ENCODE data around the gene ALAD. TPM values are rescaled to one million over a fixed set of nuclear protein-coding genes. Genes with fewer than 3 reads are reported as not detected.
A peak's percentile ranks its signal among the peaks of the same experiment; 100 is the strongest.

ALAD gene
- total RNA-seq, 4 donors from 2014 or later = 8.9 to 16.2 (median 12.3) TPM

- TF ChIP-seq POLR2A (IDR thresholded peaks at IDR 0.05) (no peak), CTCF (IDR thresholded peaks at IDR 0.05 in 4 of 5, conservative IDR thresholded peaks at IDR 0.05 in 1 of 5) (no peak)
- Histone ChIP-seq H3K27ac (no peak overlapping the region), H3K27me3 (peaks cover 4 to 6% (median 6%) of the 10 kb centered on the region in 3 donors), H3K9me3 (no peaks in the 10 kb centered on the region), H3K36me3 (no peaks in the 10 kb centered on the region), H3K4me3 (no peak overlapping the region), H3K4me1 (peaks cover 10 to 17% of the 10 kb centered on the region in 2 donors)
- in situ Hi-C loops (cut with MboI; ENCODE audit: low sequenced_read_pairs in 4 of 4) = no loop called here
- ATAC-seq (no peak), DNase-seq (no peak)
- intact Hi-C loops (cut with DNase I; ENCODE audit: low total_unique reads) = loop anchor here (10.0 kb wide), 1 partner anchor 290 kb away; the partner anchor contains the start of gene ZFP37
Observed at GRCh38 chr9:113345190-113345589, 55.9 kb downstream of the ALAD start.

- DNase-seq (peak; percentile 18 to 41), ATAC-seq (peak; percentile 22 to 29)
- TF ChIP-seq CTCF (IDR thresholded peaks at IDR 0.05 in 4 of 5, conservative IDR thresholded peaks at IDR 0.05 in 1 of 5) (no peak), POLR2A (IDR thresholded peaks at IDR 0.05) (no peak)
- Histone ChIP-seq H3K4me1 (peaks cover 9 to 20% of the 10 kb centered on the region in 2 donors), H3K36me3 (no peaks in the 10 kb centered on the region), H3K27ac (peak overlapping the region in 3 of 4 donors; percentile 14 to 56 (median 51)), H3K27me3 (no peaks in the 10 kb centered on the region), H3K4me3 (no peak overlapping the region), H3K9me3 (no peaks in the 10 kb centered on the region)
- intact Hi-C loops (cut with DNase I; ENCODE audit: low total_unique reads) (loop anchor here (5.0 to 10.0 kb wide), 2 partner anchors 59 to 289 kb away; partner anchors contain the start of genes ALAD and ZFP37), in situ Hi-C loops (cut with MboI; ENCODE audit: low sequenced_read_pairs in 4 of 4) (no loop called here)
Observed at GRCh38 chr9:113343732-113344231, 57.3 kb downstream of the ALAD start.

GRCh38 chr9:113341712-113342410, 59.2 kb downstream of the ALAD start:
- Histone ChIP-seq H3K36me3 (no peaks in the 10 kb centered on the region), H3K27ac (no peak overlapping the region), H3K4me3 (no peak overlapping the region), H3K4me1 (peaks cover 9 to 20% of the 10 kb centered on the region in 2 donors), H3K9me3 (no peaks in the 10 kb centered on the region), H3K27me3 (no peaks in the 10 kb centered on the region)
- DNase-seq (no peak), ATAC-seq (no peak)
- intact Hi-C loops (cut with DNase I; ENCODE audit: low total_unique reads) (loop anchor here (5.0 to 10.0 kb wide), 2 partner anchors 60 to 287 kb away; partner anchors contain the start of genes ALAD and ZFP37), in situ Hi-C loops (cut with MboI; ENCODE audit: low sequenced_read_pairs in 4 of 4) (no loop called here)
- TF ChIP-seq CTCF (IDR thresholded peaks at IDR 0.05 in 4 of 5, conservative IDR thresholded peaks at IDR 0.05 in 1 of 5) (no peak), POLR2A (IDR thresholded peaks at IDR 0.05) (no peak)

- Histone ChIP-seq H3K4me1 (peaks cover 9 to 20% of the 10 kb centered on the region in 2 donors), H3K27me3 (no peaks in the 10 kb centered on the region), H3K9me3 (no peaks in the 10 kb centered on the region), H3K36me3 (no peaks in the 10 kb centered on the region), H3K4me3 (peak within 1 kb of the TSS; percentile 67 to 96 (median 87)), H3K27ac (peak within 1 kb of the TSS; percentile 60 to 77 (median 70))
- ATAC-seq (peak; percentile 95 to 97), DNase-seq (peak; percentile 68 to 76)
- peak in 1 of 2 donors; percentile 26 for TF ChIP-seq POLR2A (IDR thresholded peaks at IDR 0.05)
- no peak for TF ChIP-seq CTCF (IDR thresholded peaks at IDR 0.05 in 4 of 5, conservative IDR thresholded peaks at IDR 0.05 in 1 of 5)
- in situ Hi-C loops (cut with MboI; ENCODE audit: low sequenced_read_pairs in 4 of 4) (no loop called here), intact Hi-C loops (cut with DNase I; ENCODE audit: low total_unique reads) (loop anchor here (1.0 to 10.0 kb wide), 3 partner anchors 62 to 285 kb away; partner anchors contain the start of genes ALAD, CDC26, PRPF4 and ZFP37)
Observed at GRCh38 chr9:113340011-113340699, 60.9 kb downstream of the ALAD start, which contains the start of gene WDR31. TSS of gene WDR31 (minus strand) at chr9:113340275. CDS start at chr9:113332022, 8,253 bp downstream.

Measured in gastrocnemius medialis (tissue), 4 donors.